IPS-NIHi11 (cell line): ENCODE data around the gene SUPT16H.
"Not testable (repeated sequence)": the region's sequence is repeated elsewhere in the genome, so short reads cannot be mapped to it uniquely, and the experiment has no call there.

ENCODE experiments used
- DNase-seq: peaks from one replicate; pipeline ENCODE4 v3.0.0; 2012; ENCODE audit warnings: mixed read lengths, low spot score

Gene SUPT16H

DNA sequence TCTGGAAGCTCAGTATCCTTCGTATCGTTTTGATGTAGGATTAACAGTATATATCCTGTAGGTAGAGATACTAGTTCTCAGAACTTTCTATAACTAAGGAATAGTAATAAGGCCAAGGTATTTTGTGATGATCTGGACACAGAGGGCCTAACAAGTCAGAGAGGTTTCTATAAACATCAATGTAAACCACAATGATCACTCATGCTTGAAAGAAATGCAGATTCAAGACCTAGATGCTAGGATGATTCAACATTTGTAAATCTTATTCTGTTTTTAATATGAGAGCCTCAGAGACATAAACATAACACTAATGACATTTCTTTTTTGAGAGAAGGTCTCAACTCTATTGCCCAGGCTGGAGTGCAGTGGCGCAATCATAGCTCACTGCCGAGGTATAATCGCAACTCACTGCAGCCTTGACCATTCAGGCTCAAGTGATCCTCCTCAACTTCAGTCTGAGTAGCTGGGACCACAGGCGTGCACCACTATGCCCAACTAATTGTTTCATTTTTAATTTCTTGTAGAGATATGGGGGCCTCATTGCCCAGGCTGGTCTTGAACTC lies 16.2 kb downstream of the SUPT16H start:
- DNase-seq: no peak

GRCh38 chr14:21356511-21356910 lies 27.3 kb downstream of the SUPT16H start:
- DNase-seq: no peak

DNA sequence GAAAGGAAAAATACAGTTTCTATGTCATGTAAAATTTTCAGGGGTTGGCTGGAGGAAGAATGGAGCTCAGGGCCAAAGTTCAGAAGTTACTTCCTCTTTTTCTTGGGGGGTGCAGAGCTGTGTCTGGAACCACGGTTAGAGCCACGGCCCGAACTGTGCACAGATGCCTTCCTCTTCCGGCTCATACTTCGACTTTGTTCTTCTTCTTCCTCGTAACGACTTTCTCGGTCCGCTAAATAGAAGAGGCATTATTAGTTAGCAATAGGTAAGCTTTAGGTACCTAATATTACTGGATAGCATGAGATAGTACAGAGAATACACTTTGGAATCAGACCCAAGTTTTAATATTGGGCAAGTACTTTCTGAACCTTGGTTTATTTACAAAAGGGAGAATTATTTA lies 31.2 kb downstream of the SUPT16H start:
- no peak for DNase-seq

GRCh38 chr14:21350539-21350938 lies 33.3 kb downstream of the SUPT16H start:
- DNase-seq: no peak

GRCh38 chr14:21347201-21347600 lies 36.6 kb downstream of the SUPT16H start:
- no peak for DNase-seq

- no peak for DNase-seq
Observed at GRCh38 chr14:21346532-21347135, 37.2 kb downstream of the SUPT16H start.

- DNase-seq: no peak
Observed at GRCh38 chr14:21343035-21343794, 40.6 kb downstream of the SUPT16H start.

GRCh38 chr14:21334202-21334906 lies 49.5 kb downstream of the SUPT16H start:
- no peak for DNase-seq

GRCh38 chr14:21332950-21333349 lies 50.9 kb downstream of the SUPT16H start:
- no peak for DNase-seq

DNA sequence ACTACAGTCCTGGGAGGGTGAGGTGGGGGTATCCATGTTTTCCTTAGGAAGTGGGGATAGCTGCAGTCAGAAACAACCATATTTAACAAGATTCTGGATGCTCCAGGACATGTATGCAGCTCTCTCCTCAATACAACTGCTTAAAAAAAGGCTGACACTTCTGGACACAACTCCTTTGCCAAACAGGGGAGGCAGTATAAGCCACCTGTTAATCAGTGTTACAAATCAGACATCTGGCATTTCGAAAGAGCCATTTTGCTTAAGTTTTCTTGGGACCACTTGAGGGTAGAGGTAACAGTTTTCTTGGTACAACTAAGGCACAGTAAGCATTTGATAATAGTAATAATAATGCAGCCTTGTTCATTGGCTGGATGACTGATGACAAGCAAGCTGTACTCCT lies 56.8 kb downstream of the SUPT16H start:
- no peak for DNase-seq

- no peak for DNase-seq
Observed at GRCh38 chr14:21322716-21323115, 61.1 kb downstream of the SUPT16H start.

- no peak for DNase-seq
Observed at GRCh38 chr14:21320913-21321312, 62.9 kb downstream of the SUPT16H start.

GRCh38 chr14:21317398-21317797 lies 66.4 kb downstream of the SUPT16H start:
- DNase-seq: peak; percentile 19

- DNase-seq: no peak
Observed at GRCh38 chr14:21313512-21313911, 70.3 kb downstream of the SUPT16H start.

- DNase-seq: no peak
Observed at GRCh38 chr14:21311614-21312013, 72.2 kb downstream of the SUPT16H start.

- no peak for DNase-seq
Observed at GRCh38 chr14:21309956-21310355, 73.9 kb downstream of the SUPT16H start.

GRCh38 chr14:21309238-21309636 lies 74.6 kb downstream of the SUPT16H start:
- no peak for DNase-seq

- DNase-seq: peak; percentile 72
Observed at GRCh38 chr14:21308479-21309237, 75.2 kb downstream of the SUPT16H start.

DNA sequence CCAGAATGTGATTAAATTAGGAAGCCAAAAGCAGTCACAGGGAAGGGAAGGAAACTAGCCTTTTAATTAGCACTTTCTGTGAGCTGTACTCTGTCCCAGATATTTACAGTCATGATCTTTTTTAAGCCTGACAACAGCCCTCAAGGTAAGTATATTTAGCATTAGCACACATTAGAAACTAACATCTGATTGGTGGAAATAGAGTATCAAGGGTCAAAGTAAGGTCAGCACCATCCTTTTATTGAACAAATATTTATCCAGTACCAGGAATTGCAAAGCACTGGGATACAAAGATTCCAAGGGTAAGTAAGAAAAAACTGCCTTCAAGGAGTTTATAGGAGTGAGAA lies 75.7 kb downstream of the SUPT16H start:
- DNase-seq: no peak

DNA sequence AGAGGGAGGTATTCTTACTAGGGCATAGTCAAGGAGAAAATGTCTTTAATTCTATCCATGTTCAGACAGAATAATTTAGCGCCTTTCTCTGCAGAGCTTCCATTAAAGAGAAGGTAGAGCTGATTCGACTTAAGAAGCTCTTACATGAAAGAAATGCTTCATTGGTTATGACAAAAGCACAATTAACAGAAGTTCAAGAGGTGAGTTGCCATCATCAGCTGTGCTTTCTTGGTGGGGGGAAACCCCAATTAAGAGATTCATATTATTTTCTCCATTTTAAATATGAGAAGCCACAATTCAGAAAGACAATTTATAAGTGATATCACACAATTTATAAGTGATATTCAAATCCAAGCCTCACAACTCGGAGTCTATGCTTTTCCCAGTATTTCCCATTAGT lies 76.2 kb downstream of the SUPT16H start:
- DNase-seq: no peak

- DNase-seq: not testable (repeated sequence)
Observed at GRCh38 chr14:21302836-21303140, 81.0 kb downstream of the SUPT16H start.
